Measurements from ENCODE around the gene SPATA33. TPM values are rescaled to one million over a fixed set of nuclear protein-coding genes. Genes with fewer than 3 reads are reported as not detected.
A peak's percentile ranks its signal among the peaks of the same experiment; 100 is the strongest.

SPATA33 gene
- total RNA-seq, 4 donors from 2014 or later, result 4.4 to 10.1 (median 7.4) TPM

DNA sequence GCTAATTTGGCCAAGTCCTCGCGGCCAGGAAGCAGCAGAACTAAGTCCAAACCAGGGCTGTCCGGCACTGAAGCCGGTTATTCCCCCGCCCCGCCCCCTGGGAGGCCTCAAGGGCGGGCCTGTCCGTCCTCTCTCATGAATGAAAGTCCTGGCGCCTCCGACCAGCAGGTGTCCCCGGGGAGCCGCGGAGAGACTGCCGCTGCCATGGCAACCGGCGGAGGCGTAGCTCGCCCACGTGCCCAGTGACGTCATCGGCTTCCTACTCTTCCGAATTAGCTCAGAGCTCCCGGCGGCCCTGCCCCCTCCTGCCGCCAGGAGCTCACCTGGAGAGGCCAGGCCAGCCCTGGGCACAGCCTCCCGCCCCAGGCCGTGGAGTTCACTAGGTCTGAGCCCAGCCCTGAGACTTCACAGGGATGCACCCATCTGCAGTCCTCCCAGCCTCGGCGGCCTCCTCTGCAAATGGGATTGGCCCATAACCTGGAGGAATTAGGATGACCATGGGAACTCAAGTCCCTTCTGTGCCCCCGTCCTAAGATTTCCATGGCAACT lies 42.5 kb downstream of the SPATA33 start:
- Histone ChIP-seq H3K36me3 (no peaks in the 10 kb centered on the region), H3K27ac (peak overlapping the region; percentile 91 to 96 (median 94)), H3K27me3 (no peaks in the 10 kb centered on the region), H3K4me1 (peaks cover 4 to 30% (median 22%) of the 10 kb centered on the region in 4 donors), H3K4me3 (peak overlapping the region in 3 of 4 donors; percentile 73 to 77 (median 73)), H3K9me3 (no peaks in the 10 kb centered on the region)
- WGBS, 2 donors (ENCODE audit: low coverage in 1 of 2), result 1% methylated on average over 26 of the region's 30 CpGs; no CpG with 5 or more reads in 1 of the 2 donors
- intact Hi-C loops (cut with DNase I; ENCODE audit: low total_unique reads) (loop anchor here (5.0 to 10.0 kb wide), 2 partner anchors 95 to 172 kb away; partner anchors contain the start of gene TCF25), in situ Hi-C loops (cut with MboI; ENCODE audit: low pct_ligation_motif_present in 1 of 4, low pct_unique_long_range_greater_than_20kb in 1 of 4, low sequenced_read_pairs in 3 of 4) (loop anchor here in 2 of 4 donors (10.0 kb wide), 1 partner anchor 95 kb away; no protein-coding TSS in a partner anchor)
- peak; percentile 100 for DNase-seq
- TF ChIP-seq, protein P1, sequence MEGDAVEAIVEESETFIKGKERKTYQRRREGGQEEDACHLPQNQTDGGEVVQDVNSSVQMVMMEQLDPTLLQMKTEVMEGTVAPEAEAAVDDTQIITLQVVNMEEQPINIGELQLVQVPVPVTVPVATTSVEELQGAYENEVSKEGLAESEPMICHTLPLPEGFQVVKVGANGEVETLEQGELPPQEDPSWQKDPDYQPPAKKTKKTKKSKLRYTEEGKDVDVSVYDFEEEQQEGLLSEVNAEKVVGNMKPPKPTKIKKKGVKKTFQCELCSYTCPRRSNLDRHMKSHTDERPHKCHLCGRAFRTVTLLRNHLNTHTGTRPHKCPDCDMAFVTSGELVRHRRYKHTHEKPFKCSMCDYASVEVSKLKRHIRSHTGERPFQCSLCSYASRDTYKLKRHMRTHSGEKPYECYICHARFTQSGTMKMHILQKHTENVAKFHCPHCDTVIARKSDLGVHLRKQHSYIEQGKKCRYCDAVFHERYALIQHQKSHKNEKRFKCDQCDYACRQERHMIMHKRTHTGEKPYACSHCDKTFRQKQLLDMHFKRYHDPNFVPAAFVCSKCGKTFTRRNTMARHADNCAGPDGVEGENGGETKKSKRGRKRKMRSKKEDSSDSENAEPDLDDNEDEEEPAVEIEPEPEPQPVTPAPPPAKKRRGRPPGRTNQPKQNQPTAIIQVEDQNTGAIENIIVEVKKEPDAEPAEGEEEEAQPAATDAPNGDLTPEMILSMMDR (IDR thresholded peaks at IDR 0.05), result peak; percentile 73 to 97 (median 84)
- TF ChIP-seq POLR2AphosphoS5 (IDR thresholded peaks at IDR 0.05) (peak; percentile 51 to 71 (median 57)), EP300 (IDR thresholded peaks at IDR 0.05; ENCODE audit: low read depth) (no peak), POLR2A (IDR thresholded peaks at IDR 0.05) (peak; percentile 49)

- peak; percentile 77 for DNase-seq
- intact Hi-C loops (cut with DNase I; ENCODE audit: low total_unique reads) (loop anchor here (5.0 to 10.0 kb wide), 2 partner anchors 94 to 171 kb away; partner anchors contain the start of gene TCF25), in situ Hi-C loops (cut with MboI; ENCODE audit: low pct_ligation_motif_present in 1 of 4, low pct_unique_long_range_greater_than_20kb in 1 of 4, low sequenced_read_pairs in 3 of 4) (loop anchor here in 2 of 4 donors (10.0 kb wide), 1 partner anchor 94 kb away; no protein-coding TSS in a partner anchor)
- Histone ChIP-seq H3K4me1 (peaks cover 4 to 29% (median 22%) of the 10 kb centered on the region in 4 donors), H3K27ac (peak overlapping the region; percentile 91 to 96 (median 94)), H3K4me3 (peak overlapping the region; percentile 66 to 77 (median 73)), H3K27me3 (no peaks in the 10 kb centered on the region), H3K9me3 (no peaks in the 10 kb centered on the region), H3K36me3 (no peaks in the 10 kb centered on the region)
- TF ChIP-seq POLR2A (IDR thresholded peaks at IDR 0.05) (peak; percentile 63), POLR2AphosphoS5 (IDR thresholded peaks at IDR 0.05) (peak in 2 of 3 donors; percentile 46 to 78), EP300 (IDR thresholded peaks at IDR 0.05; ENCODE audit: low read depth) (no peak)
- TF ChIP-seq, protein P1 (IDR thresholded peaks at IDR 0.05), result peak in 1 of 5 experiments; percentile 1
- 2% methylated on average over 50 of the region's 78 CpGs; no CpG with 5 or more reads in 1 of the 2 donors for WGBS, 2 donors (ENCODE audit: low coverage in 1 of 2)
Observed at GRCh38 chr16:89700649-89701424, 43.2 kb downstream of the SPATA33 start.

DNA sequence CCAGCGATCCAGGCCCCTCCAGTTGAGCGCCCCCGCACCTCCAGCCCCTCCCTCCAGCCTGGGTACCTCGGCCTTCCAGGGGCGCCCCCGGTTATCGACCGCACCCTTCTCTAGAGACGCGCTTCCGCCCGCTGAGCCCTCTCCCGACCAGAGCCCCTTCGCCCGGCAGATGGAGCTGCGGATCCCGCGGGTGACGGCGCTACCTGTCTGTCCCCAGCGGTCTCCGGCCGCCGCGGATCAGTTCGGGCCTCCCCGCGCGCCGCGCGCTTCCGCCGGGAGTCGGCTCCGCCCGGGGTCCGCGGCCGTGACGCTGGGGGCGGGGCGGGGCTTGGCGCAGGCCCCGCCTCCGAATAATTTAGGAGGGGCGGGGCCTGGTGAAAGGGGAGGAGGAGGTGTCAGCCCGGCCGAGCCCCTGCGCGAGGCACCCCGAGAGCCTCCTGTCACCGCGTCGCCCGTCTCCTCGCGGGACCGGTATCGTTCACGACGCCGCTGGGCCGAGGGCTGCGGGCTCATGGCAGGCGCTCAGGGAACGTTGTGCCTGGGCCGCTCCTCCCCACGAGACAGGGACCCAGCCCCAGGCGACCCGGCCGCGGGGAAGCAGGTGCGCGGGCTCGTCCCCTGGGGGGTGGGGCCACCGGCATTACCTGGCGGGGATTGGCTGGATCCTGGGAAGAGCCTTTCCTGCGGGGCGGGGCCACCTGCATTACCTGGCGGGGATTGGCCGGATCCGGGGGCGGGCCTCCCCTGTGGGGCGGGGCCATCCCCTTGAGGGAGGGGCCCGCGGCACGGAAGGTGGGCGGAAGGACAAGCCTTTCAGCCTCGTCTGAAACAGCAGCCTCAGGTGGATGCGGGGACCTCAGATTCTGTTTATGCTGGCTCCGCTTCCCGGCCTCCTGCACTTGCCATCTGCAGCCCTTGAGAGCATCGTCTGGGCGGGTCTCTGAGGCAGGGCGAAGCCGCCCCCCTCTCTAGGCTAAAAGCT lies 44.1 kb downstream of the SPATA33 start, which contains the start of gene SPATA2L:
Gene SPATA2L, minus strand, starts transcription at position 281 of the 982 bp plus-strand sequence. CDS start 473 bp downstream, outside the sequence.
- peak; percentile 98 for DNase-seq
- intact Hi-C loops (cut with DNase I; ENCODE audit: low total_unique reads), result loop anchor here (5.0 to 10.0 kb wide), 2 partner anchors 93 to 171 kb away; partner anchors contain the start of gene TCF25
- H3K27ac ChIP-seq, result peak within 1 kb of the TSS; percentile 91 to 96 (median 94)
- no peaks in the 10 kb centered on the region for H3K36me3 ChIP-seq
- peaks cover 4 to 29% (median 23%) of the 10 kb centered on the region in 4 donors for H3K4me1 ChIP-seq
- no peaks in the 10 kb centered on the region for H3K9me3 ChIP-seq
- WGBS, 2 donors (ENCODE audit: low coverage in 1 of 2), result 1% methylated on average over 14 of the region's 97 CpGs; no CpG with 5 or more reads in 1 of the 2 donors
- peak; percentile 82 for TF ChIP-seq POLR2A (IDR thresholded peaks at IDR 0.05)
- TF ChIP-seq, protein P1 (IDR thresholded peaks at IDR 0.05), result peak in 4 of 5 experiments; percentile 11 to 45 (median 22)
- TF ChIP-seq POLR2AphosphoS5 (IDR thresholded peaks at IDR 0.05), result peak; percentile 80 to 93 (median 92)
- TF ChIP-seq EP300 (IDR thresholded peaks at IDR 0.05; ENCODE audit: low read depth), result no peak
- no peaks in the 10 kb centered on the region for H3K27me3 ChIP-seq
- peak within 1 kb of the TSS; percentile 66 to 77 (median 73) for H3K4me3 ChIP-seq
- in situ Hi-C loops (cut with MboI; ENCODE audit: low pct_ligation_motif_present in 1 of 4, low pct_unique_long_range_greater_than_20kb in 1 of 4, low sequenced_read_pairs in 3 of 4), result loop anchor here in 2 of 4 donors (10.0 kb wide), 1 partner anchor 93 kb away; no protein-coding TSS in a partner anchor

All from transverse colon (tissue), 4 donors.